GM18951 (cell line): ENCODE data around the gene LAMB3.

ENCODE experiments used
- POLR2A ChIP-seq: IDR thresholded peaks from 4 replicates; pipeline ENCODE4 v1.6.1; 2011; ENCODE audit warnings: mild to moderate bottlenecking; ENCODE audit not compliant: insufficient read length, insufficient read depth; ENCODE audit errors: extremely low read depth
- in situ Hi-C: fragments of 300-500 bp; cut with MboI; formaldehyde crosslinking; loops from one replicate; pipeline ENCODE4 v1.12.0; 2022; ENCODE audit warnings: low sequenced_read_pairs, mixed read lengths, inconsistent platforms; ENCODE audit not compliant: unreplicated experiment

The LAMB3 gene

GRCh38 chr1:209616366-209617046 lies 35.7 kb downstream of the LAMB3 start:
- no peak for TF ChIP-seq POLR2A
- in situ Hi-C loops = no loop called here

- no peak for TF ChIP-seq POLR2A
- in situ Hi-C loops = no loop called here
Observed at GRCh38 chr1:209614906-209615305, 37.3 kb downstream of the LAMB3 start.

- TF ChIP-seq POLR2A = no peak
- in situ Hi-C loops = no loop called here
Observed at GRCh38 chr1:209614151-209614420, 38.1 kb downstream of the LAMB3 start.

GRCh38 chr1:209613400-209614150 lies 38.6 kb downstream of the LAMB3 start:
- no peak for TF ChIP-seq POLR2A
- in situ Hi-C loops = no loop called here

GRCh38 chr1:209612646-209613399 lies 39.4 kb downstream of the LAMB3 start:
- in situ Hi-C loops = no loop called here
- no peak for TF ChIP-seq POLR2A

- in situ Hi-C loops = no loop called here
- no peak for TF ChIP-seq POLR2A
Observed at GRCh38 chr1:209611771-209612570, 40.3 kb downstream of the LAMB3 start.

- in situ Hi-C loops = no loop called here
- no peak for TF ChIP-seq POLR2A
Observed at GRCh38 chr1:209610631-209610905, 41.7 kb downstream of the LAMB3 start.

GRCh38 chr1:209609791-209610630 lies 42.2 kb downstream of the LAMB3 start:
- in situ Hi-C loops = no loop called here
- no peak for TF ChIP-seq POLR2A

- TF ChIP-seq POLR2A = no peak
- in situ Hi-C loops = no loop called here
Observed at GRCh38 chr1:209609041-209609790, 43.0 kb downstream of the LAMB3 start.

- TF ChIP-seq POLR2A = no peak
Observed at GRCh38 chr1:209607795-209608178, 44.4 kb downstream of the LAMB3 start.

GRCh38 chr1:209607102-209607794 lies 45.0 kb downstream of the LAMB3 start:
- no peak for TF ChIP-seq POLR2A

More at GRCh38 chr1:209607795-209608178, 44.4 kb downstream of the LAMB3 start:
- in situ Hi-C loops = no loop called here

More at GRCh38 chr1:209607102-209607794, 45.0 kb downstream of the LAMB3 start:
- in situ Hi-C loops = no loop called here
